Upper lobe of left lung (tissue), 6 donors: ENCODE results near the gene AAR2. TPM values are rescaled to one million over a fixed set of nuclear protein-coding genes. Genes with fewer than 3 reads are reported as not detected.

Experiments
- ATAC-seq, 2 donors: fragments of 200-7000 bp; cut with Tn5 transposase; one replicate each; pipeline ENCODE4 v1.9.1; 2022; ENCODE audit warnings: mild to moderate bottlenecking in 2 of 2, moderate library complexity in 2 of 2; ENCODE audit not compliant: low FRiP score in 2 of 2
- DNase-seq, 2 donors: peaks; one replicate each; pipeline ENCODE4 v3.0.0-alpha.2; 2019 to 2020
- H3K27ac ChIP-seq, 4 donors: fragments of 200-600 bp; sonication (generic); one replicate each; pipeline ENCODE4 v1.5.1; 2016 to 2019
- H3K27me3 ChIP-seq, 4 donors: fragments of 200-600 bp; sonication (generic); one replicate each; pipeline ENCODE4 v1.5.1; 2017 to 2019
- H3K36me3 ChIP-seq, 4 donors: fragments of 200-600 bp; sonication (generic); one replicate each; pipeline ENCODE4 v1.5.1; 2016 to 2019
- H3K4me1 ChIP-seq, 4 donors: fragments of 200-600 bp; sonication (generic); one replicate each; pipeline ENCODE4 v1.5.1; 2018 to 2019
- H3K4me3 ChIP-seq, 4 donors: fragments of 200-600 bp; sonication (generic); one replicate each; pipeline ENCODE4 v1.5.1; 2017 to 2019; ENCODE audit warnings: mild to moderate bottlenecking in 2 of 4, moderate library complexity in 1 of 4
- H3K9me3 ChIP-seq, 4 donors: fragments of 200-600 bp; sonication (generic); one replicate each; pipeline ENCODE4 v1.5.1; 2018 to 2019
- CTCF ChIP-seq, 6 experiments: fragments of 450-650 bp in 4 of 6; fragments of 200-600 bp in 2 of 6; sonication (generic) in 2 of 6; IDR thresholded peaks; one replicate each; pipeline ENCODE4 v1.5.1; 2016 to 2019; ENCODE audit warnings: antibody characterized with exemption in 6 of 6
- EP300 ChIP-seq, 4 donors: sonication (generic); formaldehyde crosslinking; IDR thresholded peaks; one replicate each; pipeline ENCODE4 v1.5.1; 2017; ENCODE audit warnings: antibody characterized with exemption in 4 of 4, control low read depth in 2 of 4
- POLR2A ChIP-seq, 4 donors: fragments of 450-650 bp; IDR thresholded peaks; one replicate each; pipeline ENCODE4 v1.5.1; 2016 to 2017; ENCODE audit warnings: antibody characterized with exemption in 4 of 4, mild to moderate bottlenecking in 2 of 4
- POLR2AphosphoS5 ChIP-seq, 2 donors: sonication (generic); formaldehyde crosslinking; IDR thresholded peaks; one replicate each; pipeline ENCODE4 v1.5.1; 2017; ENCODE audit warnings: antibody characterized with exemption in 2 of 2
- WGBS, 2 donors: methylation state at CpG; one replicate each; pipeline ENCODE4 v1.1.5; 2017 to 2018; 5-methylcytosine and 5-hydroxymethylcytosine counted together
- total RNA-seq, 6 donors: library from RNA; depleted of rRNA in 4 of 6; stranded (reverse); fragments of >200 nt in 4 of 6; gene quantifications; one replicate each; pipeline versions ENCODE4 v1.1.0 to v1.2.1, GENCODE V29; 2016 to 2021
- donor health status: DM: no; HTN: no; CAD: no; lungs with moderate emphysema.
- donor health status: DM: no; HTN: yes; CAD: no; lungs with severe emphysema.

AAR2 gene
- total RNA-seq, 6 donors from 2014 or later = 19.9 to 42.0 (median 25.3) TPM

GRCh38 chr20:36203861-36204260 is 32.4 kb upstream of the AAR2 start:
- no peak overlapping the region for H3K27ac ChIP-seq
- TF ChIP-seq POLR2A (IDR thresholded peaks at IDR 0.05) = no peak
- TF ChIP-seq CTCF (IDR thresholded peaks at IDR 0.05) = no peak
- no peak for TF ChIP-seq POLR2AphosphoS5 (IDR thresholded peaks at IDR 0.05)
- TF ChIP-seq EP300 (IDR thresholded peaks at IDR 0.05) = no peak
- no peak for ATAC-seq
- 90% methylated on average over 3 of the region's 3 CpGs for WGBS, 2 donors
- no peak for DNase-seq
- no peak overlapping the region for H3K4me3 ChIP-seq
- no peaks in the 10 kb centered on the region for H3K27me3 ChIP-seq
- no peaks in the 10 kb centered on the region for H3K9me3 ChIP-seq
- H3K36me3 ChIP-seq = peaks cover 0 to 42% (median 20%) of the 10 kb centered on the region in 4 donors
- H3K4me1 ChIP-seq = peaks cover 0 to 5% (median 0%) of the 10 kb centered on the region in 4 donors

GRCh38 chr20:36205026-36205425 is 31.3 kb upstream of the AAR2 start:
- Histone ChIP-seq H3K4me1 (peaks cover 0 to 5% (median 0%) of the 10 kb centered on the region in 4 donors), H3K4me3 (no peak overlapping the region), H3K36me3 (peaks cover 0 to 52% (median 23%) of the 10 kb centered on the region in 4 donors), H3K27ac (no peak overlapping the region), H3K27me3 (no peaks in the 10 kb centered on the region), H3K9me3 (no peaks in the 10 kb centered on the region)
- DNase-seq = no peak
- no peak for TF ChIP-seq CTCF (IDR thresholded peaks at IDR 0.05)
- no peak for TF ChIP-seq EP300 (IDR thresholded peaks at IDR 0.05)
- TF ChIP-seq POLR2A (IDR thresholded peaks at IDR 0.05) = no peak
- TF ChIP-seq POLR2AphosphoS5 (IDR thresholded peaks at IDR 0.05) = no peak
- no peak for ATAC-seq
- 71 to 88% methylated on average over 3 of the region's 3 CpGs for WGBS, 2 donors

- H3K27ac ChIP-seq = no peak overlapping the region
- DNase-seq = no peak
- no peaks in the 10 kb centered on the region for H3K27me3 ChIP-seq
- peaks cover 0 to 5% (median 0%) of the 10 kb centered on the region in 4 donors for H3K4me1 ChIP-seq
- H3K4me3 ChIP-seq = no peak overlapping the region
- H3K9me3 ChIP-seq = no peaks in the 10 kb centered on the region
- 88% methylated on average over 9 of the region's 9 CpGs for WGBS, 2 donors
- no peak for TF ChIP-seq POLR2AphosphoS5 (IDR thresholded peaks at IDR 0.05)
- no peak for TF ChIP-seq CTCF (IDR thresholded peaks at IDR 0.05)
- TF ChIP-seq EP300 (IDR thresholded peaks at IDR 0.05) = no peak
- no peak for TF ChIP-seq POLR2A (IDR thresholded peaks at IDR 0.05)
- peaks cover 0 to 57% (median 25%) of the 10 kb centered on the region in 4 donors for H3K36me3 ChIP-seq
- no peak for ATAC-seq
Measured at GRCh38 chr20:36206068-36206467, 30.2 kb upstream of the AAR2 start.

GRCh38 chr20:36206641-36207040 is 29.6 kb upstream of the AAR2 start:
- no peaks in the 10 kb centered on the region for H3K9me3 ChIP-seq
- TF ChIP-seq CTCF (IDR thresholded peaks at IDR 0.05) (no peak), POLR2AphosphoS5 (IDR thresholded peaks at IDR 0.05) (no peak), EP300 (IDR thresholded peaks at IDR 0.05) (no peak), POLR2A (IDR thresholded peaks at IDR 0.05) (no peak)
- peaks cover 0 to 55% (median 25%) of the 10 kb centered on the region in 4 donors for H3K36me3 ChIP-seq
- H3K4me3 ChIP-seq = no peak overlapping the region
- ATAC-seq (no peak), DNase-seq (no peak)
- 84 to 85% methylated on average over 9 of the region's 9 CpGs for WGBS, 2 donors
- H3K27me3 ChIP-seq = no peaks in the 10 kb centered on the region
- H3K4me1 ChIP-seq = peaks cover 0 to 5% (median 0%) of the 10 kb centered on the region in 4 donors
- no peak overlapping the region for H3K27ac ChIP-seq

GRCh38 chr20:36207602-36208001 is 28.7 kb upstream of the AAR2 start:
- Histone ChIP-seq H3K27me3 (no peaks in the 10 kb centered on the region), H3K4me1 (peaks cover 0 to 5% (median 0%) of the 10 kb centered on the region in 4 donors), H3K36me3 (peaks cover 0 to 50% (median 27%) of the 10 kb centered on the region in 4 donors), H3K27ac (no peak overlapping the region), H3K4me3 (no peak overlapping the region), H3K9me3 (no peaks in the 10 kb centered on the region)
- WGBS, 2 donors = 80 to 90% methylated on average over 10 of the region's 11 CpGs
- TF ChIP-seq POLR2A (IDR thresholded peaks at IDR 0.05) = no peak
- no peak for TF ChIP-seq EP300 (IDR thresholded peaks at IDR 0.05)
- no peak for TF ChIP-seq CTCF (IDR thresholded peaks at IDR 0.05)
- TF ChIP-seq POLR2AphosphoS5 (IDR thresholded peaks at IDR 0.05) = no peak
- DNase-seq = no peak
- no peak for ATAC-seq
